GM13976 (cell line): ENCODE data around the gene ROBO1.
"Not testable (repeated sequence)": the region's sequence is repeated elsewhere in the genome, so short reads cannot be mapped to it uniquely, and the experiment has no call there.

Experiments
- DNase-seq: peaks from one replicate; pipeline ENCODE4 v3.0.0; 2012; ENCODE audit warnings: low spot score
- CTCF ChIP-seq: IDR thresholded peaks from 2 replicates; pipeline ENCODE4 v1.5.1; 2012; ENCODE audit warnings: borderline replicate concordance, mild to moderate bottlenecking; ENCODE audit not compliant: insufficient read depth; ENCODE audit errors: extremely low read depth, missing control alignments, control extremely low read depth
- in situ Hi-C: fragments of 300-500 bp; cut with MboI; formaldehyde crosslinking; loops from one replicate; pipeline ENCODE4 v1.12.0; 2022; ENCODE audit warnings: low sequenced_read_pairs, mixed read lengths, inconsistent platforms; ENCODE audit not compliant: unreplicated experiment

ROBO1 gene

GRCh38 chr3:78754066-78754743 is 1013.6 kb downstream of the ROBO1 start:
- TF ChIP-seq CTCF, result no peak
- DNase-seq, result no peak
- in situ Hi-C loops, result no loop called here

- no peak for DNase-seq
- TF ChIP-seq CTCF, result no peak
- in situ Hi-C loops, result no loop called here
Measured at GRCh38 chr3:78751266-78751665, 1016.5 kb downstream of the ROBO1 start.

- DNase-seq, in situ Hi-C loops: not testable (repeated sequence)
Measured at GRCh38 chr3:78750291-78750690, 1017.5 kb downstream of the ROBO1 start.

- no peak for TF ChIP-seq CTCF
- DNase-seq, result no peak
- in situ Hi-C loops, result no loop called here
Measured at GRCh38 chr3:78749056-78749455, 1018.7 kb downstream of the ROBO1 start.

GRCh38 chr3:78745847-78746246 is 1022.0 kb downstream of the ROBO1 start:
- in situ Hi-C loops, result no loop called here
- TF ChIP-seq CTCF, result no peak
- DNase-seq, result no peak

- DNase-seq, result no peak
- no peak for TF ChIP-seq CTCF
- in situ Hi-C loops, result no loop called here
Measured at GRCh38 chr3:78742491-78742890, 1025.3 kb downstream of the ROBO1 start.

- in situ Hi-C loops, result no loop called here
- no peak for DNase-seq
- no peak for TF ChIP-seq CTCF
Measured at GRCh38 chr3:78742041-78742440, 1025.8 kb downstream of the ROBO1 start.
